GM12865 (cell line): ENCODE data around the gene ATP6V1F.

Source experiments
- DNase-seq: peaks from one replicate; pipeline ENCODE4 v3.0.0; 2010; ENCODE audit warnings: low read depth
- H3K4me3 ChIP-seq: 2 replicates; pipeline ENCODE4 v1.5.1; 2011; ENCODE audit warnings: mild to moderate bottlenecking, low read depth, low read length, control low read depth
- TF ChIP-seq, protein P1 (sequence below): IDR thresholded peaks from 2 replicates; pipeline ENCODE4 v1.5.1; 2011; ENCODE audit warnings: low read length, control low read depth, low read depth, inconsistent platforms; ENCODE audit not compliant: insufficient read depth; ENCODE audit errors: missing control alignments

ATP6V1F gene

DNA sequence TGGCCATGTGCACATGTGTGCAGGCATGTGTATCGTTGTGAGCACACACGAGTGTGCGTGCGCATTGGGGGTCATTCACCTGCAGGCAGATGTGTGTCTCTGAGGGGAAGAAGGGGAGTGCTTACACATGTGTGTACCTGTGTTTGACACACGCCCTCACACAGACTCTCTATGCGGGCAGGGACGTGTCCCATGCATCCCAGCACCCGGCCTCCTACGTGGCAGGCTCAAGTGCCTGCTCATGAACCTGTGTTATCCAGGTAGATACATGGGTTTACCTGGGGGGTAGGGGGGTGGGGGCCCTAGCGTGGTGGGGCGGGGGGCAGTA, 29.2 kb downstream of the ATP6V1F start:
- TF ChIP-seq, protein P1, sequence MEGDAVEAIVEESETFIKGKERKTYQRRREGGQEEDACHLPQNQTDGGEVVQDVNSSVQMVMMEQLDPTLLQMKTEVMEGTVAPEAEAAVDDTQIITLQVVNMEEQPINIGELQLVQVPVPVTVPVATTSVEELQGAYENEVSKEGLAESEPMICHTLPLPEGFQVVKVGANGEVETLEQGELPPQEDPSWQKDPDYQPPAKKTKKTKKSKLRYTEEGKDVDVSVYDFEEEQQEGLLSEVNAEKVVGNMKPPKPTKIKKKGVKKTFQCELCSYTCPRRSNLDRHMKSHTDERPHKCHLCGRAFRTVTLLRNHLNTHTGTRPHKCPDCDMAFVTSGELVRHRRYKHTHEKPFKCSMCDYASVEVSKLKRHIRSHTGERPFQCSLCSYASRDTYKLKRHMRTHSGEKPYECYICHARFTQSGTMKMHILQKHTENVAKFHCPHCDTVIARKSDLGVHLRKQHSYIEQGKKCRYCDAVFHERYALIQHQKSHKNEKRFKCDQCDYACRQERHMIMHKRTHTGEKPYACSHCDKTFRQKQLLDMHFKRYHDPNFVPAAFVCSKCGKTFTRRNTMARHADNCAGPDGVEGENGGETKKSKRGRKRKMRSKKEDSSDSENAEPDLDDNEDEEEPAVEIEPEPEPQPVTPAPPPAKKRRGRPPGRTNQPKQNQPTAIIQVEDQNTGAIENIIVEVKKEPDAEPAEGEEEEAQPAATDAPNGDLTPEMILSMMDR = no peak
- no peak for DNase-seq
- H3K4me3 ChIP-seq = no peak overlapping the region

- DNase-seq = no peak
- TF ChIP-seq, protein P1 = no peak
- H3K4me3 ChIP-seq = no peak overlapping the region
These were observed 30.0 kb downstream of the ATP6V1F start for GRCh38 chr7:128892521-128893250.

DNA sequence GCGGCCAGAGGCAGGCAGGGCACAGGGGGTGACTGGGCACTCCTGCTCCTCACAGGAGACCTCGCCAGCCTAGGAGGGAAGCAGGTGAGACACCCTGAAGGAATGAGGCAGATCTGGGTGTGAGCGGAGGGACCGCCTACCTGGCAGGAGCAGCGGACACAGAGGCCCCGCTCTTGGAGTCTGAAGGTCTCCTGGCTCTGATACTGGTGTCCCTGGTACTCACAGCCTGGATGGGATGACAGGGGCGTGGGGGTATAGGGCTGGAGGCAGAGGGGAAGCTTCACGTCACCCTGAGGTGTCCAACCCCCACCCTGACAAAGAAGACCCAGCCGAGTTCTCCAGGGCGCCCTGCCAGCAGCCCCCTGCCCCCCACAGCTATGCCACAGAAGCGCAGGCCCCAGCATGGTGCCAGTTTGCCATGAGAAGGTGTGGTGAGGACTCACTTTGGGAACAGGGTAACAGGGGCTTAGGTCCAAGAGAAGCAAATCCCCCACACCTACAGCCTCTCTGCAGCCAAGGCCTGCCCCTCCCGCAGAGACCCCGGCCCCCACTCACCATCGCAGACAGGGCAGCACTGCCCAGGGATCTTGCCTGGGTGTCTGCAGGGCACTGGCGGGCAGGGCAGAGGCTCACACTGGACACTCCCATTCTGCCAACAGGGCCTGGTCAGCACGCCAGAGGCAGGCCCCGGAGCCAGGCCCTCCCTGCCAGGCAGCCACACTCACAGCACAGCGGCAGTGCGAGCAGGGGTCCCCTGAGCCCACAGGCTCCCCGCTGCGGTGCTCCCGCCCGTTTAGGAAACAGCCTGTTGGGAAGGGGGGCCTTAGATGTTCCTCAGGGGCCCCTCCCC, 30.8 kb downstream of the ATP6V1F start:
- no peak for DNase-seq
- TF ChIP-seq, protein P1 = no peak
- no peak overlapping the region for H3K4me3 ChIP-seq

DNA sequence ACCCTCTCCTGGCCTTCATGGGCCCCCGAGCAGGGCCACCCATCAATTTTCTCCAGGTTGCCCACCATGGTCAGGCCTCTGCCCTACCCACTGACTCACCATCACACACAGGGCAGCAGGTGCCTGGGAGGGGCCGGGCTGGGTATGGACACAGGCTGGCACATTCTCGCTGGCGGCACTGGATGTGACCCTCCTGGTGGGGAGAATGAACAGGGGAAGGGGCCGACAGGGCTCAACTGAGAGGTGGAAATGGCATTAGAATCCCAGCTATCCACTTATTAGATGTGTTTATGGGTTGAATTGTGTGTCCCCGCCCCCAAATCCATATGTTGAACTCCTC, 31.4 kb downstream of the ATP6V1F start:
- TF ChIP-seq, protein P1 = no peak
- H3K4me3 ChIP-seq = no peak overlapping the region
- DNase-seq = no peak

DNA sequence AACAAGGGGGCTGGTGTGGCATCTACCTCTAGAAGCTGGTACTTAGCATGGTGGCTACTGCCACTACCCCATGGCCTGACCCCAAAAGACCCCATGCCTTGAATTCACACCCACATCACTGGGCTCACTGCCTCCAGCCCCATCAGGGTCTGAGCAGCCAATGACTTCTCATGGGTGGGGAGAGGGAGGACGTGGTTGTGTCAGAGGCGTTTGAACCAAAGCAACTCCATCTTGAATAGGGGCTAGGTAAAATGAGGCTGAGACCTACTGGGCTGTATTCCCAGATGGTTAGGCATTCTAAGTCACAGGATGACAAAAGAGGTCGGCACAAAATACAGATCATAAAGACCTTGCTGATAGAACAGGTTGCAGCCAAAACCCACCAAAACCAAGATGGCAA, 32.7 kb downstream of the ATP6V1F start:
- TF ChIP-seq, protein P1 = no peak
- H3K4me3 ChIP-seq = no peak overlapping the region
- DNase-seq = no peak

DNA sequence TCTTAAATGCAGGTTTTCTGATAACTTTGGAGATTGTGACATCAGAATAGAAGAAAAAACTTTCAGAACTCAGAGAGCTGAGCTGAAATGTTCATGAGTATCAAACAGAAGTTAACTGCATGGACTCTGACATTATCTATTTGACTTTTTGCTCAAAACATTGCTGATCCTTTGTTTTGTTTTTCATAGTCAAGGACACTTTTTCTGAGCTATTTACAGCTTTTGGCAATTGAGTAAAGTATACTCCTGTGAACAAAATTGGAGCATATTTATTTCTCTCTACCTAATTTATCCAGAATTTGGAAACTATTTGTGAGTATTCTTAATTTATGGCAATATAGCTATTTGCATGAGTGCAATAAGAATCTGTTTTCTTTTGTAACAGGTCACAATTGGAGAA, 36.7 kb downstream of the ATP6V1F start:
- no peak overlapping the region for H3K4me3 ChIP-seq
- no peak for DNase-seq
- TF ChIP-seq, protein P1 = no peak
